GM21447 (cell line): ENCODE results near the gene SPON1.
"Not testable (repeated sequence)": the region's sequence is repeated elsewhere in the genome, so short reads cannot be mapped to it uniquely, and the experiment has no call there.

Source experiments
- ATAC-seq: cut with Tn5 transposase; IDR thresholded peaks from one replicate; pipeline ENCODE4 v1.9.1; 2021; ENCODE audit not compliant: unreplicated experiment

Gene SPON1

DNA sequence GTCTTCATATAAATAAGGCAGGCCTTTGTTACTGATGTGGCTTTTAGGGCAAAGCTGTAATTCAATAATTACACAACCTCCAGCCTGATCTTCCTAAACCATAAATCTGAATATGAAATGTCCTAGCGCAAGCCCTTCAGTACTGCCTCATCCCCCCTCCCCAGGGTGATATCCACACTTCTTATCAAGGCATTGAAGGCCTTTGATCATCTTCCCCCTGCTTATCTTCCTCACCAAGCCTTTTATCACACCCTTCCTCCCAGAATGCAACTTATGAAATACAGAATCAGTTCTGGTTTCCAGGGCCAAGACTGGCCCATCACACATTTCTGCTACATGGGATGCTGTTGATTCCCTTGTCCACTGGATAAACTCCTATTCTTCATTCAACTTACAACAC lies 12.1 kb downstream of the SPON1 start:
- no peak for ATAC-seq

GRCh38 chr11:13983081-13983751 lies 20.7 kb downstream of the SPON1 start:
- no peak for ATAC-seq

GRCh38 chr11:13984616-13985450 lies 22.3 kb downstream of the SPON1 start:
- ATAC-seq: no peak

DNA sequence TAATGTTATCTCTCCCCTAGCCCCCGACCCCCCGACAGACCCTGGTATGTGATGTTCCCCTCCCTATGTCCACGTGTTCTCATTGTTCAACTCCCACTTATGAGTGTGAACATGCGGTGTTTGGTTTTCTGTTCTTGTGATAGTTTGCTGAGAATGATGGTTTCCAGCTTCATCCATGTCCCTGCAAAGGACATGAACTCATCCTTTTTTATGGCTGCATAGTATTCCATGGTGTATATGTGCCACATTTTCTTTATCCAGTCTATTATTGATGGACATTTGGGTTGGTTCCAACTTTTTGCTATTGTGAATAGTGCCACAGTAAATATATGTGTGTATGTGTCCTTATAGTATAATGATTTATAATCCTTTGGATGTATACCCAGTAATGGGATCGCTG lies 24.2 kb downstream of the SPON1 start:
- not testable (repeated sequence) for ATAC-seq

- ATAC-seq: not testable (repeated sequence)
These were observed 29.8 kb downstream of the SPON1 start for GRCh38 chr11:13992158-13992856.

- no peak for ATAC-seq
These were observed 30.7 kb downstream of the SPON1 start for GRCh38 chr11:13993096-13993765.

- no peak for ATAC-seq
These were observed 35.4 kb downstream of the SPON1 start for GRCh38 chr11:13997881-13998280.

DNA sequence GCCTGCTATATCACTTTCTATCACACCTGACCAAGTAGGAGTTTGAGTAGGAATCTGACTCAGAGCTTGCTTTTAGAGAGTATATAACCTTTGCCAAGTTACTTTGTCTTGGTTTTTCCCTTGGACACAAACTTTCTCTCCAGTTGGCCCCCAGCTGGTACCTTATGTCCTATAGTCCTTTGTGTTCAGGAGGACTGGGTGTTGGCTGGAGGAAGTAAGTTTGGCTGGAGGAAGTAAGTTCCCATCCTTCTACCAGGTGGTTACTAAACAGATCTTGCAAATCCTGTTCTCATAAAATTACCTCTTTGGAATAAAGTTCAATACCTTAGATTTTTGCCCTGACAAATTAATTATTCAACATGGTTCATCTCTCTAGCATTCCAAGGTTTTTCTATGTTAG lies 37.2 kb downstream of the SPON1 start:
- no peak for ATAC-seq

GRCh38 chr11:14001597-14001996 lies 39.1 kb downstream of the SPON1 start:
- ATAC-seq: no peak

- no peak for ATAC-seq
These were observed 45.0 kb downstream of the SPON1 start for GRCh38 chr11:14007566-14007965.

DNA sequence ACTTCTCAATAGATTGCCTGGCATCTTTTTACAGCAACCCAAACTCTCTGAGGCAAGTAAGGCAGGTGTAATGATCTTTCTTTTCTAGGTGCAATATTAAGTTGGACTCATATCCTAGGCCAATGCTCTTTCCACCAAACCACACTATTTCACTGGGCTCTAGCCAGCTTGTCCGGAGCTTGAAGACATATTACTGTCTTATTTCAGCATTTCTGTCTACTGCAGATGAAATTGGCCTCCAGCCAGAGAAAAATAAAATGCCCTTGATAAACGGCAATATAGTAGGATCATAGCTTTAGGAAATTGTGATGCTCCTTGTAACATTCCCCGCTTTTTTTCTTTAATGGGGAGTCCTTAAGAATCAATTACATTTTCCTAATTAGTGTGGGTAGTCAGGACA lies 48.1 kb downstream of the SPON1 start:
- no peak for ATAC-seq

DNA sequence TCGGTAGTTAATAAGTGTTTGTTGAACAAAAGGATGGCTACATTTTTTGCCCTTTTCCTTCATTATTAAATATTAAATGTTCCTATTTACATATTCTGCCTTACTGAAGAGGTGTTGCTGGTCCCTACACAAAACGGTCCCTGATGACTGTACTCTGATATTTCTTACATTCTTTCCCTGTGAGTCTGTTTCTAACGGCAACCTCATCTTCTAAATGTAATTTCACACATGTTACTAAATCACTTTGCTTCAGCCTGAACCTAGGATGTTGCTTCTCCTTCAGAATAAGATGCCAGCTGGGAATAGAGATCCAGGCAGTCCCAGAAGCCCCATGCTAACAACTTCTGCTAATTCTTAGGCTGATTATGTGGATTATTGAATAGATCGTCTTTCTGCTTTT lies 50.3 kb downstream of the SPON1 start:
- no peak for ATAC-seq

GRCh38 chr11:14015711-14016110 lies 53.2 kb downstream of the SPON1 start:
- no peak for ATAC-seq

GRCh38 chr11:14018441-14018840 lies 55.9 kb downstream of the SPON1 start:
- no peak for ATAC-seq

- no peak for ATAC-seq
These were observed 59.2 kb downstream of the SPON1 start for GRCh38 chr11:14021738-14022137.

GRCh38 chr11:14022251-14022650 lies 59.7 kb downstream of the SPON1 start:
- ATAC-seq: no peak

- no peak for ATAC-seq
These were observed 60.3 kb downstream of the SPON1 start for GRCh38 chr11:14022821-14023220.

DNA sequence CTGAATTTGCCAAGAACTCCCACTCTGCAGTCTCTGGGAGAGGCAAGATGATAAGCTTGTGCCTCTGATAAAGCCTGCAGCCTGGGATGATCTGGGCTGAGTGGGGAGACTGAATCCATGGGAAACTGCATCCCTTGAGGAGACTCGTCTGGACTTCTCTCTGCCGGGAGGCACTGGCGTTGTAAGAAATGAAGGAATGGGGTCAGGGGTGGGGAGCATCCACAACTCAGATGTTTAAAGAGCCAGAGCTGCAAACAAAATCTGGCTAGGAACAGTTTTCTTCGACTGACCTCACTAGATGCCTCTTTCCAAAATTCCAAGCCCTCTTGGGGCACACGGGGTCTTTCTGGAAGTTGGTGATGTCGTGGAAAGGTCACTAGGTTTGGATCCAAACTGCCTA lies 64.4 kb downstream of the SPON1 start:
- no peak for ATAC-seq

GRCh38 chr11:14027525-14027924 lies 65.0 kb downstream of the SPON1 start:
- no peak for ATAC-seq

GRCh38 chr11:14029440-14029839 lies 66.9 kb downstream of the SPON1 start:
- ATAC-seq: no peak
